Karpas-422 (cell line): Measurements from ENCODE around the gene GALNTL6. TPM values are rescaled to one million over a fixed set of nuclear protein-coding genes. Genes with fewer than 3 reads are reported as not detected.

Source experiments
- DNase-seq: peaks from one replicate; pipeline ENCODE4 v3.0.0-alpha.2; 2015
- H2AFZ ChIP-seq: fragments of 200-600 bp; sonication (generic); 2 replicates; pipeline ENCODE4 v1.6.1; 2014; ENCODE audit warnings: antibody characterized with exemption, low read length, mixed read lengths
- H3K27ac ChIP-seq: fragments of 200-600 bp; sonication (generic); 2 replicates; pipeline ENCODE4 v1.5.1; 2014; ENCODE audit warnings: mild to moderate bottlenecking, low read length, moderate library complexity
- H3K27me3 ChIP-seq: fragments of 200-600 bp; sonication (generic); 2 replicates; pipeline ENCODE4 v1.6.1; 2014; ENCODE audit warnings: low read length, mixed read lengths
- H3K36me3 ChIP-seq: fragments of 200-600 bp; sonication (generic); 2 replicates; pipeline ENCODE4 v1.6.1; 2014; ENCODE audit warnings: low read length, mixed read lengths; ENCODE audit not compliant: insufficient read depth
- H3K4me1 ChIP-seq: fragments of 200-600 bp; sonication (generic); 2 replicates; pipeline ENCODE4 v1.6.1; 2014; ENCODE audit warnings: mild to moderate bottlenecking, low read length, mixed read lengths
- H3K4me2 ChIP-seq: fragments of 200-600 bp; sonication (generic); 2 replicates; pipeline ENCODE4 v1.6.1; 2014; ENCODE audit warnings: low read length, low read depth, mild to moderate bottlenecking; ENCODE audit not compliant: poor library complexity, severe bottlenecking
- H3K4me3 ChIP-seq: fragments of 200-600 bp; sonication (generic); 2 replicates; pipeline ENCODE4 v1.5.1; 2014; ENCODE audit warnings: mild to moderate bottlenecking, antibody characterized with exemption, low read length, mixed read lengths
- H3K79me2 ChIP-seq: fragments of 200-600 bp; sonication (generic); 2 replicates; pipeline ENCODE4 v1.6.1; 2014; ENCODE audit warnings: mild to moderate bottlenecking, low read length, mixed read lengths
- H3K9ac ChIP-seq: fragments of 200-600 bp; sonication (generic); 2 replicates; pipeline ENCODE4 v1.6.0; 2014; ENCODE audit warnings: low read length
- H3K9me2 ChIP-seq: fragments of 200-600 bp; sonication (generic), shearing (Covaris generic); replicated peaks from 2 replicates; pipeline ENCODE4 v1.6.0; 2014; ENCODE audit warnings: mild to moderate bottlenecking, low read length, moderate library complexity; ENCODE audit not compliant: insufficient read depth
- H3K9me3 ChIP-seq: fragments of 300-700, 200-600 bp; sonication (generic); 2 replicates; pipeline ENCODE4 v1.6.1; 2014; ENCODE audit warnings: low read length, mixed read lengths
- H4K20me1 ChIP-seq: fragments of 200-600 bp; sonication (generic); 2 replicates; pipeline ENCODE4 v1.6.1; 2014; ENCODE audit warnings: mild to moderate bottlenecking, antibody characterized with exemption, low read length, low read depth; ENCODE audit not compliant: insufficient read depth
- total RNA-seq: library from RNA; depleted of rRNA; stranded (reverse); fragments of >200 nt; shearing (Covaris generic); gene quantifications from 2 replicates; pipeline ENCODE4 v1.2.3, GENCODE V29; 2014; ENCODE audit warnings: low replicate concordance

Gene GALNTL6
- total RNA-seq, 1 experiment from 2014 or later: not detected

DNA sequence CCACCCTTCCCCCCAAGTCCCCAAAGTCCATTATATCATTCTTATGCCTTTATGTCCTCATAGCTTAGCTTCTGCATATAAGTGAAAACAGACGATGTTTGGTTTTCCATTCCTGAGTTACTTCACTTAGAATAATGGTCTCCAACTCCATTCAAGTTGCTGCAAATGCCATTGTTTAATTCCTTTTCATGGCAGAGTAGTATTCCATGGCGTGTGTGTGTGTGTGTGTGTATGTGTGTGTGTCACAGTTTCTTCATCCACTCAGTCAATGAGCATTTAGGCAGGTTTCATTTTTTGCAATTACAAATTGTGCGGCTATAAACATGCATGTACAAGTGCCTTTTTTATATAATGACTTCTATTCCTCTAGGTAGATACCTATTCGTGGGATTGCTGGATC, 1248.0 kb downstream of the GALNTL6 start:
- no peak for DNase-seq
- H4K20me1 ChIP-seq: no peaks in the 10 kb centered on the region
- no peaks in the 10 kb centered on the region for H3K4me1 ChIP-seq
- no peak overlapping the region for H3K9ac ChIP-seq
- H3K36me3 ChIP-seq: no peaks in the 10 kb centered on the region
- no peak overlapping the region for H3K27ac ChIP-seq
- H3K9me3 ChIP-seq: no peaks in the 10 kb centered on the region
- no peak overlapping the region for H2AFZ ChIP-seq
- no peaks in the 10 kb centered on the region for H3K9me2 ChIP-seq
- no peak overlapping the region for H3K4me3 ChIP-seq
- H3K4me2 ChIP-seq: no peak overlapping the region
- no peaks in the 10 kb centered on the region for H3K79me2 ChIP-seq
- H3K27me3 ChIP-seq: no peaks in the 10 kb centered on the region

GRCh38 chr4:173073939-173074500, 1260.8 kb downstream of the GALNTL6 start:
- Histone ChIP-seq H3K4me2 (no peak overlapping the region), H3K27ac (no peak overlapping the region), H3K79me2 (no peaks in the 10 kb centered on the region), H3K9me2 (no peaks in the 10 kb centered on the region), H2AFZ (no peak overlapping the region), H3K4me1 (no peaks in the 10 kb centered on the region), H4K20me1 (no peaks in the 10 kb centered on the region), H3K36me3 (no peaks in the 10 kb centered on the region), H3K4me3 (no peak overlapping the region), H3K9me3 (no peaks in the 10 kb centered on the region), H3K9ac (no peak overlapping the region), H3K27me3 (no peaks in the 10 kb centered on the region)
- DNase-seq: no peak

- Histone ChIP-seq H3K9me2 (no peaks in the 10 kb centered on the region), H3K4me3 (no peak overlapping the region), H3K9ac (no peak overlapping the region), H3K27me3 (no peaks in the 10 kb centered on the region), H2AFZ (no peak overlapping the region), H3K27ac (no peak overlapping the region), H4K20me1 (no peaks in the 10 kb centered on the region), H3K36me3 (no peaks in the 10 kb centered on the region), H3K79me2 (no peaks in the 10 kb centered on the region), H3K4me2 (no peak overlapping the region), H3K4me1 (no peaks in the 10 kb centered on the region), H3K9me3 (no peaks in the 10 kb centered on the region)
- no peak for DNase-seq
These were observed 1261.3 kb downstream of the GALNTL6 start for GRCh38 chr4:173074501-173074946.

DNA sequence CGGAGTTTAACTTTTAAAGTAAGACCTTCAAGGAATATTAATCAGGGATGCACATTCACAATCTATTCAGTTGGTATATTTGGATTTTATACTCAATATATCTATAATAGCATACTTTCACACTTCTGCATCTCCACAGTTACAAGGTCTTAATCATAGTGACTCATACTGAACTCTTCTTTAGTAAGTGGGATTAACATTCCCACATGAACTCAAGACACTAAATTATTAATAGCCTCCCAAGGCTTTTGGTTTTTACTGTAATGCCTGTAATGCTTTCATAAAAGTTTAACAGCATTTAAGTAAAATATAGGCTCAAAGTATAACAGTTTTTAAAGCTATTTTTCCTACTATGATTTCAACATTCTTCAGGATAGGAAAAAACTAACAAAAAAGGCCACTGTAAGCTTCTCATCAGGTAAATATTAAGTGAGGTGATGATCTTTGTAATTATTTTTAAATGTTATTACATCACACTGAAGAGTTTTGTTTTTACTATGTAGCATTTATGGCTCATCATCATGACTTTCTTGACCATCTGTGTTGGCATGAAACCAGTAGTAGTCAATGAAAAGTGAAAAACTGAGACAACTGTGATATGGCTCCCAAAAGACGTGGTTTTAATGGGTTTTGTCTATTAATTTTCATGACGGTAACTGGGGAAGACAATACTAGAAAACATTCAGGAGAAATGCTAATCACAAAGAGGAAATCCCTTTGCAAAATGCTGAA, 1263.9 kb downstream of the GALNTL6 start:
- H3K9me2 ChIP-seq: no peaks in the 10 kb centered on the region
- no peak for DNase-seq

GRCh38 chr4:173088144-173088543, 1274.9 kb downstream of the GALNTL6 start:
- H2AFZ ChIP-seq: no peak overlapping the region
- H3K79me2 ChIP-seq: no peaks in the 10 kb centered on the region
- H4K20me1 ChIP-seq: no peaks in the 10 kb centered on the region
- H3K4me3 ChIP-seq: no peak overlapping the region
- no peak overlapping the region for H3K27ac ChIP-seq
- no peaks in the 10 kb centered on the region for H3K9me2 ChIP-seq
- no peaks in the 10 kb centered on the region for H3K9me3 ChIP-seq
- no peaks in the 10 kb centered on the region for H3K27me3 ChIP-seq
- H3K9ac ChIP-seq: no peak overlapping the region
- no peak overlapping the region for H3K4me2 ChIP-seq
- H3K36me3 ChIP-seq: no peaks in the 10 kb centered on the region
- DNase-seq: no peak
- H3K4me1 ChIP-seq: peaks cover 21% of the 10 kb centered on the region

More for the DNA sequence above, 1263.9 kb downstream of the GALNTL6 start:
- H4K20me1 ChIP-seq: no peaks in the 10 kb centered on the region
- H3K27ac ChIP-seq: no peak overlapping the region
- no peak overlapping the region for H3K9ac ChIP-seq
- H3K4me2 ChIP-seq: no peak overlapping the region
- no peaks in the 10 kb centered on the region for H3K9me3 ChIP-seq
- no peaks in the 10 kb centered on the region for H3K27me3 ChIP-seq
- no peak overlapping the region for H2AFZ ChIP-seq
- H3K79me2 ChIP-seq: no peaks in the 10 kb centered on the region
- H3K4me1 ChIP-seq: no peaks in the 10 kb centered on the region
- H3K36me3 ChIP-seq: no peaks in the 10 kb centered on the region
- no peak overlapping the region for H3K4me3 ChIP-seq
